ENCODE measurements around the gene ENG.

Gene ENG

DNA sequence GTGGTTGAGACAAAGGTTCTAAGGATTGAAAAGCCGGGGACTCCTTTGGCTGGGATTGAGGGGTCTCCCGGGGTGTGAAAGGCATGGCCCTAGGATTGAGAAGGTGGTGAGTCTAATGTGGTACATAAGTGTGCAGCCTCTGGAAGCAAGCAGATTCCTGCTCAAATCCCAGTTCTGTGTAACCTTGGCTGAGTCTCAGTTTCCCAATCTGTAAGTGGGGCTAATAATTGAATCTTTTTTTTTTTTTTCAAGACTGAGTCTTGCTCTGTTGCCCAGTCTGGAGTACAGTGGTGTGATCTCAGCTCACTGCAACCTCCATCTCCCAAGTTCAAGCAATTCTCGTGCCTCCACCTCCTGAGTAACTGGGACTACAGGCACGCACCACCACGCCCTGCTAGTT is 81.9 kb downstream of the ENG start:
- H3K27ac ChIP-seq: no peak overlapping the region
- TF ChIP-seq CTCF (conservative IDR thresholded peaks at IDR 0.05; ENCODE audit: low read depth): no peak
- no peak for DNase-seq (ENCODE audit: low spot score)
- POLR2A ChIA-PET (ENCODE audit: low non-redundant PET): interaction anchor here (1.0 kb wide), 1 partner anchor 13 kb away, joined by 3 read pairs; the partner anchor contains the start of gene CDK9
- CTCF ChIA-PET: interaction anchor here (1.2 kb wide), 1 partner anchor 12 kb away, joined by 4 read pairs; no protein-coding TSS in a partner anchor

GRCh38 chr9:127771570-127772189 is 82.8 kb downstream of the ENG start:
- ChIA-PET CTCF (interaction anchor here (0.6 to 1.2 kb wide), 4 partner anchors 9 to 37 kb away, joined by 3 to 4 read pairs (median 4); partner anchors contain the start of genes CDK9 and TOR2A), POLR2A (ENCODE audit: low non-redundant PET) (interaction anchor here (0.8 to 1.6 kb wide), 3 partner anchors 9 to 37 kb away, joined by 3 to 6 read pairs (median 5); partner anchors contain the start of gene TOR2A)
- peak overlapping the region; percentile 61 for H3K27ac ChIP-seq
- no peak for TF ChIP-seq CTCF (conservative IDR thresholded peaks at IDR 0.05; ENCODE audit: low read depth)
- DNase-seq (ENCODE audit: low spot score): no peak

DNA sequence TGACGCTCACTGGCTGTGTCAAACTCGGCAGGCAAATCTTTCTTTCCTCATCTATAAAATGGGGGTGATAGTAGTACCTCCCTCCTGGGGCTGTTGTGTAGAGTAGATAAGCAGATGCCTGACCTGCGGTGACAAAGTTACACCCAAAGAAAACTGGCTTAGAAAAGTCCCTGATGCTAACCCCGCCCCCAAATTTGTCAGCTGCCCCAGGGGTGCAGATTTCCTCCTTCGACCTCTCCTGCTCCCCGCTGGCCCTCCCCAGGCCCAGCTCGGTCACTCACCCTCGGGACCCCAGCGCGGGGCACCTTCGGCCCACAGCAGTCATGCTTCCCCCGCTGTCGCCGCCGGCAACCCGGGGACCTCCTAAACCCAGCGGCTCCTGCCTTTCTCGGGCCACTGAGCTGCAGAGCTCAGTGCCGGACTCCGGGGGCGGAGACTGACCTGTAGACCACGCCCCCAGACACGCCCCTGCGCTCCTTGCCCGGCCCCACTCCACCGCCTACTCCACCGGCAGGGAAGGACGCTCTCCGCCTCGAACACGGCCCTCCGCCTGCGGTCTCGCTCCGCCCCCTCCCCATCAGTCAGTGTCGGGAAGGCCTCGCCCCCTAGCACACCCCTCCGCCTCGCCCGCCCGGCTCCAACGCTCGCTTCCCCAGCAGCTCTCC is 83.4 kb downstream of the ENG start:
- DNase-seq (ENCODE audit: low spot score): peak; percentile 100
- CTCF ChIA-PET: interaction anchor here (0.6 to 1.2 kb wide), 4 partner anchors 10 to 36 kb away, joined by 3 to 4 read pairs (median 4); partner anchors contain the start of genes CDK9 and TOR2A
- no peak for TF ChIP-seq CTCF (conservative IDR thresholded peaks at IDR 0.05; ENCODE audit: low read depth)
- POLR2A ChIA-PET (ENCODE audit: low non-redundant PET): interaction anchor here (0.8 to 1.6 kb wide), 3 partner anchors 9 to 36 kb away, joined by 3 to 6 read pairs (median 5); partner anchors contain the start of gene TOR2A
- peak overlapping the region; percentile 61 for H3K27ac ChIP-seq

DNA sequence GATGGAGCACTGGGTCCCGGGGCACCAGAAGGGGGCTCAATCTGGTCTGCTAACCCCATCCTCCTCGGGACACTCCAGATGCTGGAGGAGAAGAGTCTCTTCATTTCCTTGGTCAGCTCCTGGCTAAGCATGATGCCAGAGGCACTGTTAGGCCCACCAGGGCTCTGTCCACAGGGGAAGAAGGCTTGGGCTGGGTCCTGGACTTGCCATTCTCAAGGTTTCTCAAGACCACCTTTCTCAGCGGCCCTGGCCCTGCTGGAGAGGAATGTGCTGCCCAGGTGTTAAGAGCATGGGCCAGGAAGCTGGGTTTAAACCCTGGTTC is 83.9 kb downstream of the ENG start:
- ChIA-PET CTCF (interaction anchor here (0.7 to 0.9 kb wide), 2 partner anchors 31 to 36 kb away, joined by 4 read pairs; partner anchors contain the start of gene TOR2A), POLR2A (ENCODE audit: low non-redundant PET) (interaction anchor here (1.6 kb wide), 1 partner anchor 36 kb away, joined by 6 read pairs; the partner anchor contains the start of gene TOR2A)
- no peak for TF ChIP-seq CTCF (conservative IDR thresholded peaks at IDR 0.05; ENCODE audit: low read depth)
- H3K27ac ChIP-seq: peak overlapping the region; percentile 61
- no peak for DNase-seq (ENCODE audit: low spot score)

- no peak for DNase-seq (ENCODE audit: low spot score)
- POLR2A ChIA-PET (ENCODE audit: low non-redundant PET): interaction anchor here (1.6 kb wide), 1 partner anchor 35 kb away, joined by 6 read pairs; the partner anchor contains the start of gene TOR2A
- H3K27ac ChIP-seq: peak overlapping the region; percentile 61
- CTCF ChIA-PET: interaction anchor here (0.6 to 1.4 kb wide), 3 partner anchors 31 to 173 kb away, joined by 3 to 4 read pairs (median 3); partner anchors contain the start of gene TOR2A
- TF ChIP-seq CTCF (conservative IDR thresholded peaks at IDR 0.05; ENCODE audit: low read depth): no peak
Measured at GRCh38 chr9:127769929-127770582, 84.4 kb downstream of the ENG start.

- no peak for TF ChIP-seq CTCF (conservative IDR thresholded peaks at IDR 0.05; ENCODE audit: low read depth)
- no peak for DNase-seq (ENCODE audit: low spot score)
- CTCF ChIA-PET: interaction anchor here (0.6 to 1.4 kb wide), 2 partner anchors 35 to 174 kb away, joined by 3 read pairs; partner anchors contain the start of gene TOR2A
- POLR2A ChIA-PET (ENCODE audit: low non-redundant PET): no interaction called here
- H3K27ac ChIP-seq: no peak overlapping the region
Measured at GRCh38 chr9:127769101-127769500, 85.4 kb downstream of the ENG start.
